Neural cell (in vitro differentiated cells): Measurements from ENCODE around the gene DEFB131B.

Experiments
- EP300 ChIP-seq: fragments of 450-650 bp; conservative IDR thresholded peaks from 2 replicates; pipeline ENCODE4 v1.6.1; 2014; ENCODE audit warnings: antibody characterized with exemption, mild to moderate bottlenecking, moderate library complexity; ENCODE audit not compliant: poor library complexity, severe bottlenecking
- EZH2 ChIP-seq: fragments of 200-600, 300-800 bp; shearing (Covaris generic), sonication (generic); IDR thresholded peaks from 2 replicates; pipeline ENCODE4 v1.6.1; 2014; ENCODE audit warnings: antibody characterized with exemption, low read length, borderline replicate concordance, mild to moderate bottlenecking; ENCODE audit not compliant: insufficient read depth, poor library complexity, severe bottlenecking
- POLR2AphosphoS5 ChIP-seq: IDR thresholded peaks from 2 replicates; pipeline ENCODE4 v1.6.1; 2012
- SMC3 ChIP-seq: fragments of 450-650 bp; conservative IDR thresholded peaks from 2 replicates; pipeline ENCODE4 v1.6.1; 2014; ENCODE audit warnings: antibody characterized with exemption, mild to moderate bottlenecking, moderate library complexity; ENCODE audit not compliant: poor library complexity
- TAF1 ChIP-seq: IDR thresholded peaks from 2 replicates; pipeline ENCODE4 v1.6.1; 2012; ENCODE audit warnings: low read depth
- TF ChIP-seq, protein P1 (sequence below): fragments of 450-650 bp; IDR thresholded peaks from 2 replicates; pipeline ENCODE4 v1.5.1; 2014; ENCODE audit warnings: antibody characterized with exemption, mild to moderate bottlenecking, moderate library complexity; ENCODE audit not compliant: poor library complexity, severe bottlenecking
- TF ChIP-seq, protein P2 (sequence below): IDR thresholded peaks from 2 replicates; pipeline ENCODE4 v1.6.1; 2012; ENCODE audit warnings: borderline replicate concordance

DNA sequence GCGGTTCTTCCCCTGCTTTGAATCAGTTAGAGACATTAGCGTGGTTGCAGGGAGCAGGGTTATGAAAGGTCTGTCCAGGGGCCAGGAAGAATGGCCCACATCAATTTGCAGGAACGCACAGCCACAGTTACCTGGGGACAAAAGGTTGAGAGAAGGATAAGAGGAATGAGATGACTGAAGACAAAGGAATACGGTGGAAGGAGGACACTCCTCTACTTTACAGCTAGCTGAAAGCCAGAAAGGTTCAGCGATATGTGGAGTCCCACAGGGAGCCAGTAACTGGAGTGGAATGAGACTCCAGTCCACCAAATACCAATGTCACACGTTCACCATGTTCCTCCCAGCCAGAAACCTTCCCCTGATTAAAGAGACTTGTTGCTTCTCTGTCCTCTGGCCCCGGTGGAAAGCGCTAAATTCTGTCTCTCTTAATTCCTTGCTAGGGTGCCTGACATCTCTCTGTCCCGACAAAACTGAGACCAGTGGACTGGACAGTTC, 39.4 kb downstream of the DEFB131B start:
- TF ChIP-seq TAF1: no peak
- TF ChIP-seq EP300: no peak
- TF ChIP-seq, protein P1, sequence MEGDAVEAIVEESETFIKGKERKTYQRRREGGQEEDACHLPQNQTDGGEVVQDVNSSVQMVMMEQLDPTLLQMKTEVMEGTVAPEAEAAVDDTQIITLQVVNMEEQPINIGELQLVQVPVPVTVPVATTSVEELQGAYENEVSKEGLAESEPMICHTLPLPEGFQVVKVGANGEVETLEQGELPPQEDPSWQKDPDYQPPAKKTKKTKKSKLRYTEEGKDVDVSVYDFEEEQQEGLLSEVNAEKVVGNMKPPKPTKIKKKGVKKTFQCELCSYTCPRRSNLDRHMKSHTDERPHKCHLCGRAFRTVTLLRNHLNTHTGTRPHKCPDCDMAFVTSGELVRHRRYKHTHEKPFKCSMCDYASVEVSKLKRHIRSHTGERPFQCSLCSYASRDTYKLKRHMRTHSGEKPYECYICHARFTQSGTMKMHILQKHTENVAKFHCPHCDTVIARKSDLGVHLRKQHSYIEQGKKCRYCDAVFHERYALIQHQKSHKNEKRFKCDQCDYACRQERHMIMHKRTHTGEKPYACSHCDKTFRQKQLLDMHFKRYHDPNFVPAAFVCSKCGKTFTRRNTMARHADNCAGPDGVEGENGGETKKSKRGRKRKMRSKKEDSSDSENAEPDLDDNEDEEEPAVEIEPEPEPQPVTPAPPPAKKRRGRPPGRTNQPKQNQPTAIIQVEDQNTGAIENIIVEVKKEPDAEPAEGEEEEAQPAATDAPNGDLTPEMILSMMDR: no peak
- TF ChIP-seq EZH2: no peak
- no peak for TF ChIP-seq POLR2AphosphoS5
- TF ChIP-seq, protein P2, sequence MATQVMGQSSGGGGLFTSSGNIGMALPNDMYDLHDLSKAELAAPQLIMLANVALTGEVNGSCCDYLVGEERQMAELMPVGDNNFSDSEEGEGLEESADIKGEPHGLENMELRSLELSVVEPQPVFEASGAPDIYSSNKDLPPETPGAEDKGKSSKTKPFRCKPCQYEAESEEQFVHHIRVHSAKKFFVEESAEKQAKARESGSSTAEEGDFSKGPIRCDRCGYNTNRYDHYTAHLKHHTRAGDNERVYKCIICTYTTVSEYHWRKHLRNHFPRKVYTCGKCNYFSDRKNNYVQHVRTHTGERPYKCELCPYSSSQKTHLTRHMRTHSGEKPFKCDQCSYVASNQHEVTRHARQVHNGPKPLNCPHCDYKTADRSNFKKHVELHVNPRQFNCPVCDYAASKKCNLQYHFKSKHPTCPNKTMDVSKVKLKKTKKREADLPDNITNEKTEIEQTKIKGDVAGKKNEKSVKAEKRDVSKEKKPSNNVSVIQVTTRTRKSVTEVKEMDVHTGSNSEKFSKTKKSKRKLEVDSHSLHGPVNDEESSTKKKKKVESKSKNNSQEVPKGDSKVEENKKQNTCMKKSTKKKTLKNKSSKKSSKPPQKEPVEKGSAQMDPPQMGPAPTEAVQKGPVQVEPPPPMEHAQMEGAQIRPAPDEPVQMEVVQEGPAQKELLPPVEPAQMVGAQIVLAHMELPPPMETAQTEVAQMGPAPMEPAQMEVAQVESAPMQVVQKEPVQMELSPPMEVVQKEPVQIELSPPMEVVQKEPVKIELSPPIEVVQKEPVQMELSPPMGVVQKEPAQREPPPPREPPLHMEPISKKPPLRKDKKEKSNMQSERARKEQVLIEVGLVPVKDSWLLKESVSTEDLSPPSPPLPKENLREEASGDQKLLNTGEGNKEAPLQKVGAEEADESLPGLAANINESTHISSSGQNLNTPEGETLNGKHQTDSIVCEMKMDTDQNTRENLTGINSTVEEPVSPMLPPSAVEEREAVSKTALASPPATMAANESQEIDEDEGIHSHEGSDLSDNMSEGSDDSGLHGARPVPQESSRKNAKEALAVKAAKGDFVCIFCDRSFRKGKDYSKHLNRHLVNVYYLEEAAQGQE: no peak
- TF ChIP-seq SMC3: no peak
